RWPE2 (cell line): Measurements from ENCODE around the gene ITFG1.
A peak's percentile ranks its signal among the peaks of the same experiment; 100 is the strongest.
"Not testable (repeated sequence)": the region's sequence is repeated elsewhere in the genome, so short reads cannot be mapped to it uniquely, and the experiment has no call there.

ENCODE experiments used
- ATAC-seq: fragments of 200-7000 bp; cut with Tn5 transposase; 3 replicates; pipeline ENCODE4 v1.9.1; 2021; ENCODE audit warnings: low read depth
- DNase-seq: peaks from one replicate; pipeline ENCODE4 v3.0.0-alpha.2; 2020; ENCODE audit warnings: low spot score
- H3K27ac ChIP-seq: fragments of 450-650 bp; 2 replicates; pipeline ENCODE4 v1.5.1; 2017; ENCODE audit warnings: mild to moderate bottlenecking; ENCODE audit not compliant: poor library complexity, severe bottlenecking
- H3K27me3 ChIP-seq: fragments of 250-450 bp; sonication (Bioruptor Pico); 2 replicates; pipeline ENCODE4 v1.5.1; 2021; ENCODE audit warnings: mild to moderate bottlenecking, moderate library complexity; ENCODE audit not compliant: insufficient read depth, poor library complexity, severe bottlenecking
- H3K36me3 ChIP-seq: fragments of 250-450 bp; sonication (Bioruptor Pico); 2 replicates; pipeline ENCODE4 v1.5.1; 2020; ENCODE audit warnings: low read depth, mild to moderate bottlenecking, moderate library complexity
- H3K4me1 ChIP-seq: fragments of 250-450 bp; sonication (Bioruptor Pico); 2 replicates; pipeline ENCODE4 v1.5.1; 2021; ENCODE audit warnings: mild to moderate bottlenecking, moderate library complexity; ENCODE audit not compliant: insufficient read depth, poor library complexity, severe bottlenecking
- H3K4me3 ChIP-seq: fragments of 250-450 bp; sonication (Bioruptor Pico); 2 replicates; pipeline ENCODE4 v1.5.1; 2021; ENCODE audit warnings: mild to moderate bottlenecking, moderate library complexity; ENCODE audit not compliant: severe bottlenecking
- H3K9me3 ChIP-seq: fragments of 250-450 bp; sonication (Bioruptor Pico); 2 replicates; pipeline ENCODE4 v1.5.1; 2021; ENCODE audit warnings: mild to moderate bottlenecking, moderate library complexity; ENCODE audit not compliant: severe bottlenecking
- CTCF ChIP-seq: fragments of 450-650 bp; IDR thresholded peaks from one replicate; pipeline ENCODE4 v1.5.1; 2017; ENCODE audit warnings: mild to moderate bottlenecking, moderate library complexity; ENCODE audit not compliant: poor library complexity, severe bottlenecking

The ITFG1 gene

GRCh38 chr16:47139561-47140185, 321.2 kb downstream of the ITFG1 start:
- no peaks in the 10 kb centered on the region for H3K27me3 ChIP-seq
- H3K9me3 ChIP-seq = no peaks in the 10 kb centered on the region
- H3K27ac ChIP-seq = peak overlapping the region; percentile 73
- H3K4me3 ChIP-seq = no peak overlapping the region
- peaks cover 67% of the 10 kb centered on the region for H3K4me1 ChIP-seq
- TF ChIP-seq CTCF = no peak
- peaks cover 3% of the 10 kb centered on the region; the same call in 1 of the 2 replicates for H3K36me3 ChIP-seq
- DNase-seq (no peak), ATAC-seq (no peak)

- peak overlapping the region; percentile 73 for H3K27ac ChIP-seq
- not testable (repeated sequence) for H3K9me3 ChIP-seq, ATAC-seq, H3K27me3 ChIP-seq, DNase-seq, H3K4me3 ChIP-seq, H3K36me3 ChIP-seq
- H3K4me1 ChIP-seq = peaks cover 67% of the 10 kb centered on the region
These were observed 322.9 kb downstream of the ITFG1 start for GRCh38 chr16:47137925-47138324.

- Histone ChIP-seq H3K4me3 (no peak overlapping the region), H3K4me1 (peaks cover 65% of the 10 kb centered on the region), H3K27me3 (no peaks in the 10 kb centered on the region), H3K9me3 (no peaks in the 10 kb centered on the region), H3K36me3 (peaks cover 18% of the 10 kb centered on the region), H3K27ac (peak overlapping the region; percentile 73)
- no peak for TF ChIP-seq CTCF
- DNase-seq (no peak), ATAC-seq (peak; percentile 79)
These were observed 324.6 kb downstream of the ITFG1 start for GRCh38 chr16:47136099-47136842.

- no peak for TF ChIP-seq CTCF
- no peak for ATAC-seq
- Histone ChIP-seq H3K27ac (peak overlapping the region; percentile 73), H3K9me3 (no peaks in the 10 kb centered on the region), H3K27me3 (no peaks in the 10 kb centered on the region), H3K36me3 (peaks cover 25% of the 10 kb centered on the region), H3K4me1 (peaks cover 47% of the 10 kb centered on the region), H3K4me3 (no peak overlapping the region)
- no peak for DNase-seq
These were observed 326.3 kb downstream of the ITFG1 start for GRCh38 chr16:47134550-47134949.

- no peak for ATAC-seq
- Histone ChIP-seq H3K36me3 (peaks cover 44% of the 10 kb centered on the region), H3K4me3 (no peak overlapping the region), H3K4me1 (peaks cover 25% of the 10 kb centered on the region), H3K9me3 (no peaks in the 10 kb centered on the region), H3K27me3 (no peaks in the 10 kb centered on the region), H3K27ac (no peak overlapping the region)
- DNase-seq = no peak
- TF ChIP-seq CTCF = peak; percentile 24
These were observed 328.6 kb downstream of the ITFG1 start for GRCh38 chr16:47132308-47132707.
